Heart right ventricle (tissue), 16 donors: ENCODE data around the gene CTXN3. TPM values are rescaled to one million over a fixed set of nuclear protein-coding genes. Genes with fewer than 3 reads are reported as not detected.

Experiments used
- ATAC-seq, 8 donors: fragments of 200-7000 bp; cut with Tn5 transposase; one replicate each; pipeline ENCODE4 v1.9.1; 2020; ENCODE audit warnings: mild to moderate bottlenecking in 8 of 8, moderate library complexity in 8 of 8, moderate number of reproducible peaks in 1 of 8
- DNase-seq, 2 donors: peaks; one replicate each; pipeline ENCODE4 v3.0.0-alpha.2; 2020
- H3K27ac ChIP-seq, 10 donors: fragments of 200-600 bp; sonication (generic) in 2 of 10; one replicate each; pipeline versions ENCODE4 v1.5.0 to v1.8.0; 2020 to 2022; ENCODE audit warnings: mild to moderate bottlenecking in 3 of 10
- H3K27me3 ChIP-seq, 7 donors: fragments of 200-600 bp; one replicate each; pipeline ENCODE4 v1.8.0; 2021 to 2022; ENCODE audit warnings: mild to moderate bottlenecking in 2 of 7
- H3K36me3 ChIP-seq, 9 donors: fragments of 200-600 bp; sonication (generic) in 1 of 9; one replicate each; pipeline versions ENCODE4 v1.5.0 to v1.8.0; 2020 to 2022; ENCODE audit warnings: mild to moderate bottlenecking in 2 of 9
- H3K4me1 ChIP-seq, 9 donors: fragments of 200-600 bp; sonication (generic) in 1 of 9; one replicate each; pipeline versions ENCODE4 v1.5.0 to v1.8.0; 2020 to 2022; ENCODE audit warnings: mild to moderate bottlenecking in 4 of 9
- H3K4me3 ChIP-seq, 10 donors: fragments of 200-600 bp; sonication (generic) in 2 of 10; one replicate each; pipeline versions ENCODE4 v1.5.0 to v1.8.0; 2020 to 2022; ENCODE audit warnings: mild to moderate bottlenecking in 7 of 10, moderate library complexity in 2 of 10
- H3K9me3 ChIP-seq, 11 donors: fragments of 200-600 bp in 10 of 11; sonication (generic) in 2 of 11; one replicate each; pipeline versions ENCODE4 v1.5.0 to v1.8.0; 2013 to 2022; ENCODE audit warnings: mild to moderate bottlenecking in 2 of 11, control low read depth in 1 of 11, moderate library complexity in 1 of 11
- WGBS, 2 donors: extraction: QIAGEN DNeasy Blood & Tissue Kit; methylation state at CpG; one replicate each; pipeline ENCODE4 v1.1.7; 2013; ENCODE audit warnings: inconsistent platforms in 1 of 2; 5-methylcytosine and 5-hydroxymethylcytosine counted together
- intact Hi-C, 10 donors: fragments of 100-400 bp; cut with DNase I; formaldehyde crosslinking; loops; one replicate each; pipeline versions ENCODE4 v1.11.1 to v1.14.2; 2022
- polyA plus RNA-seq, 2 donors: library from polyadenylated mRNA; stranded (reverse); fragments of 200-250 nt; gene quantifications; one replicate each; pipeline ENCODE4 v1.2.3, GENCODE V29; 2013
- total RNA-seq, 10 donors: library from RNA; stranded (reverse); fragmentation: NEBNext Ultra II Directional in 3 of 10; extraction: Animal tissue kit (Norgen Biotek cat#: 25700) in 3 of 10; gene quantifications; one replicate each; pipeline versions ENCODE4 v1.2.1 to v1.2.4, GENCODE V29; 2021 to 2023
- TF ChIP-seq, protein P1 (sequence below), 9 donors: fragments of 200-600 bp; sonication (generic) in 2 of 9; IDR thresholded peaks; one replicate each; pipeline versions ENCODE4 v1.5.0 to v1.8.0; 2021 to 2022; ENCODE audit warnings: antibody characterized with exemption in 9 of 9, mild to moderate bottlenecking in 5 of 9, moderate library complexity in 1 of 9
- donor health status: Arrhythmogenic right ventricular cardiomyopathy.
- donor health status: ischemic (EF 13 %, LVEDD 7.1; RV severe dilation, severe dysfunction).
- donor health status: healthy with polysubstance abuse.
- donor health status: DM: no; HTN: yes; CAD: no.
- donor health status: DM: no; HTN: no; CAD: no.
- donor health status: ischemic (EF 25% LVEDD 6.9; RV normal size, moderate dysfunction).
- donor health status: ischemic (EF 25% LVEDD 5.7; RV mildly dilated, moderate dysfunction).
- donor health status: healthy.
- donor health status: DM: yes; HTN: yes; CAD: no.
- donor health status: Ischemic cardiomyopathy.
- donor health status: ischemic (EF 35%, LVEDD 5.7; RV mildly dilated, moderate dysfunction).
- donor health status: nonischemic (EF 11% LVEDD 7.7; RV severe dilation, severe dysfunction).
- donor health status: DM: yes; HTN: yes; CAD: no.
- donor health status: PGD.
- donor health status: ischemic (EF 29% LVEDD 5.4; RV normal size, mild dysfunction).
- donor health status: nonischemic (EF 23%, LVEDD 6.1; RV moderate dilation, normal function).

Gene CTXN3
- total and polyA plus RNA-seq, 12 donors: not detected

DNA sequence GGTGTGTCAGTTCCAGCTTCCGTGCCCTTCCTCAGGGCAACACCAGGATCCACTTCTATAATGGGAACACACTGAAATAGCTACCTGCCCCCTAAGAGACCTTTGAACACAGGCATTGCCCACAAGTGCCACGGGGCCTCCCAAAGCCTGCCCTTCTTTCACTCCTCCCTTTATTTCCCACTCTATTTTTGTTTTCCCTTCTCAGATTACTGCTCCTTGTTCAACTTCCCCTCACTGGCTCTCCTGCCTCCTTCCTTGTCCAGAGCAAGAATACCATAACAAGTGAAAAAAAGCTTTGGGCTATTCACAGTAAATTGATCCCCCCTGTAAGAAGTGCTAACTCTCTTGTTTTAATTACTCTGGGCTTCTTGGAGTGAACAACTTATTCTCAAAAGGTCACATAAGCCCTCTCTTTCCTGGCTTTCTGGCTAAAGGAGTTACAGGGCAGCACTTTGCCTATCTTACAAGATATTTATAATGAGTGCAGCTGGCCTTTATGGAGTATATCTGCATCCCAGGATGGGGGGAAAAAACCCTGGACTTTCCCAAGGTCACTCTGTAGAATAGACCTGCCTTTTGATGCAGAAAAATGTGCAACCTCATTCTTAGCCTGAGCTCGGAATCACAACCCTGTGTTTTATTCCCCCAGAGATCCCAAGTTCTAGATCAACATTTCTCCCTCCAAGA is 11.3 kb downstream of the CTXN3 start:
- Histone ChIP-seq H3K4me3 (no peak overlapping the region), H3K36me3 (no peaks in the 10 kb centered on the region), H3K9me3 (no peaks in the 10 kb centered on the region), H3K27ac (peak overlapping the region in 8 of 10 donors; percentile 9 to 69 (median 54)), H3K4me1 (peaks cover 0 to 18% (median 0%) of the 10 kb centered on the region in 9 donors), H3K27me3 (no peaks in the 10 kb centered on the region)
- 43 to 52% methylated on average over 3 of the region's 3 CpGs for WGBS, 2 donors
- DNase-seq (peak in 1 of 2 donors; percentile 5), ATAC-seq (peak; percentile 16 to 90 (median 77))
- intact Hi-C loops: loop anchor here in 1 of 10 donors (5.0 kb wide), 1 partner anchor 42 kb away; the partner anchor contains the start of gene CCDC192
- TF ChIP-seq, protein P1, sequence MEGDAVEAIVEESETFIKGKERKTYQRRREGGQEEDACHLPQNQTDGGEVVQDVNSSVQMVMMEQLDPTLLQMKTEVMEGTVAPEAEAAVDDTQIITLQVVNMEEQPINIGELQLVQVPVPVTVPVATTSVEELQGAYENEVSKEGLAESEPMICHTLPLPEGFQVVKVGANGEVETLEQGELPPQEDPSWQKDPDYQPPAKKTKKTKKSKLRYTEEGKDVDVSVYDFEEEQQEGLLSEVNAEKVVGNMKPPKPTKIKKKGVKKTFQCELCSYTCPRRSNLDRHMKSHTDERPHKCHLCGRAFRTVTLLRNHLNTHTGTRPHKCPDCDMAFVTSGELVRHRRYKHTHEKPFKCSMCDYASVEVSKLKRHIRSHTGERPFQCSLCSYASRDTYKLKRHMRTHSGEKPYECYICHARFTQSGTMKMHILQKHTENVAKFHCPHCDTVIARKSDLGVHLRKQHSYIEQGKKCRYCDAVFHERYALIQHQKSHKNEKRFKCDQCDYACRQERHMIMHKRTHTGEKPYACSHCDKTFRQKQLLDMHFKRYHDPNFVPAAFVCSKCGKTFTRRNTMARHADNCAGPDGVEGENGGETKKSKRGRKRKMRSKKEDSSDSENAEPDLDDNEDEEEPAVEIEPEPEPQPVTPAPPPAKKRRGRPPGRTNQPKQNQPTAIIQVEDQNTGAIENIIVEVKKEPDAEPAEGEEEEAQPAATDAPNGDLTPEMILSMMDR (IDR thresholded peaks at IDR 0.05): no peak

DNA sequence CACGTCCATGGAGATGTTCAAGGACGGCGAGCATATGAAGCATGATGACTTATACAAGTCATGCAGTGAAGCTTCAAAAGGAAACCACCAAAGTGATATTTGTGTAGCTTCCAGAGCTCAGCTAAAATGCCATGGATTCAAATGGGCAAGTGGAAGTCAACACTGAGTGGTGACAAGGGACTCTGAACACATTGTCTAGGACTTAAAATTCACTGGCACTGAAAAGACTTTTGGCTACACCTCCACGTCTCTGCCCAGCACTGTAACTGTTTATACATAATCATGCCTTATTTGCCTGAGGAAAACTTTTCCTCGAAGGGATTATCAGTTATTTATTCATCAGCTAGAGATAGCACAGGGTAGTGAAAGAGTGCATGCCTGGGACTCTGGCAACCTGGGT is 15.2 kb downstream of the CTXN3 start:
- Histone ChIP-seq H3K27ac (no peak overlapping the region), H3K4me3 (no peak overlapping the region), H3K9me3 (no peaks in the 10 kb centered on the region), H3K36me3 (no peaks in the 10 kb centered on the region), H3K4me1 (peaks cover 0 to 29% (median 3%) of the 10 kb centered on the region in 9 donors), H3K27me3 (no peaks in the 10 kb centered on the region)
- DNase-seq (no peak), ATAC-seq (peak in 3 of 8 donors; percentile 47 to 74 (median 67))
- 61 to 73% methylated on average over 5 of the region's 5 CpGs for WGBS, 2 donors
- intact Hi-C loops: loop anchor here in 1 of 10 donors (5.0 kb wide), 1 partner anchor 38 kb away; the partner anchor contains the start of gene CCDC192
- TF ChIP-seq, protein P1 (IDR thresholded peaks at IDR 0.05): no peak

DNA sequence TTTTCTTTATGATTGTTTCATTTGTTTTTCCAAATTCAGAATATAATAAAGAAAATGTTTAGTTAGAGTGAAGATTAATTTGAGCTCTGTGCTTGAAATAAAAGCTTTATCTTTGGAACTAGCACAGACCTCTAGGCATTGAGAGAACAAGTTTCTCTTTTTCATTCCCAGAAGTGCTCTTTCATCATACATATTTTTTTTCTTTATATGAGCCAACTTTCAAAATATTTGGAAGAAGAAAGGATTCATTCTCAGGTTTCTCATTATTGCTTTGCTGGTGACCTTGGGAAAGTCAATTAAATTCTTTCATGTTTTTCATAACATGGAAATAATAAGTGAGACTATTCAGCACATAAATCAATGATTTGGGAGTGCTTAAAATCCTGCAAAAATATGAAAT is 16.8 kb downstream of the CTXN3 start:
- Histone ChIP-seq H3K9me3 (no peaks in the 10 kb centered on the region), H3K36me3 (no peaks in the 10 kb centered on the region), H3K27me3 (no peaks in the 10 kb centered on the region), H3K4me1 (peaks cover 0 to 17% (median 2%) of the 10 kb centered on the region in 9 donors), H3K4me3 (no peak overlapping the region), H3K27ac (peak overlapping the region in 1 of 10 donors; percentile 4)
- TF ChIP-seq, protein P1 (IDR thresholded peaks at IDR 0.05): no peak
- ATAC-seq (no peak), DNase-seq (no peak)
- intact Hi-C loops: no loop called here

DNA sequence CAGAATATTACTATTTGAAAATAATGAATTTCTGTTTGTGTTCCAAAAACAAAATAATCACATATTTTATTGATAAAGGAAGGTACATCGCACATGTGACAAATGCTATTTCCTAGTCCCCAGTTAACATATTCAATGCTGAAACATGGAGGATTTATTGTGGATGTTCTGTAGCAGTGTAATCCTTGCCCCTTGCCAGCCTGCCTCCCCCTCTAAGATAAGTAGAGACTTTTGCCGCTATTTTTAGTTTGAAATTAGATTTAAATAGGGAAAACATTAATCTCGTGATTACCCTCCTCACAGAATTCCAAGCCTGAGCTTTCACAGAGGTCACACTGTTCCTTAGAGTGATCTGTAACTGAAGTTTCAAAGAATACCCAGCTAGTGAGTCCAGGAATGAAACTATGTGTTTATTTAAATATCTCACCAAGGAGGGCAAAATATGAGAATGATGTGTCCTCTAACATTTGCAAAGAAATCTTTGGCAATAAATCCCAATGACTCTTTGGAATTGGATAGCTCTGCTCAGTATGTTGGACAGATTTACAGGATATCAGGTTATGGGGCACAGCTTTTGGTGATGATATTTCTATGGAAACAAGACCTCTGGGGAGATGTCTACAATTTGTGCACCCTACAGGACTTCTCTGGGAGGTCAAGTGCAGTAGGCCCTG is 17.3 kb downstream of the CTXN3 start:
- peak overlapping the region in 2 of 10 donors; percentile 4 to 23 for H3K27ac ChIP-seq
- ATAC-seq: no peak
- TF ChIP-seq, protein P1 (IDR thresholded peaks at IDR 0.05): no peak

More for the DNA sequence above, 17.3 kb downstream of the CTXN3 start:
- H3K4me1 ChIP-seq: peaks cover 0 to 15% (median 0%) of the 10 kb centered on the region in 9 donors
- intact Hi-C loops: no loop called here
- WGBS, 2 donors: 47 to 55% methylated on average over 3 of the region's 3 CpGs
- H3K27me3 ChIP-seq: no peaks in the 10 kb centered on the region
- no peaks in the 10 kb centered on the region for H3K36me3 ChIP-seq
- no peak overlapping the region for H3K4me3 ChIP-seq
- H3K9me3 ChIP-seq: no peaks in the 10 kb centered on the region
- no peak for DNase-seq
